Measurements from ENCODE around the gene CCNB1. TPM values are rescaled to one million over a fixed set of nuclear protein-coding genes. Genes with fewer than 3 reads are reported as not detected.

Gene CCNB1
- total RNA-seq, 1 donor from 2014 or later = 29.6 TPM

DNA sequence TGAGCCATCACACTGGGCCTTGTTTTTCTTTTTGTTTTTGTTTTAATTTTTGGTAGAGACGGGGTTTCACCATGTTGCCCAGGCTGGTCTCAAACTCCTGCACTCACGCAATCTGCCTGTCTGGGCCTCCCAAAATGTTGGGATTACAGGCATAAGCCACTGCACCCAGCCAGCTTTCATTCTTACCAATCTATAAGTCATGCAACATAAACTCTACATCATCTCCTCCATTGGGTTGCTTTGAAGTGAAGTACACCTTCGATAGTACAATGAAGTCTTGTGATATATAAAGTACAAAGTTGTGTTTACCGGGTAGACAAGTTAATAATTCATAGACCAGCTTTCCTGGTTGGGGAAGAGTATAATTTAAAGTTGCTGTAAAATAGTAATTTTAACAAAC is 58.9 kb downstream of the CCNB1 start:
- H3K4me3 Mint-ChIP-seq (ENCODE audit: unreplicated experiment) = no peak overlapping the region
- H3K27me3 Mint-ChIP-seq (ENCODE audit: unreplicated experiment) = no peaks in the 10 kb centered on the region
- H3K27ac Mint-ChIP-seq (ENCODE audit: unreplicated experiment) = no peak overlapping the region
- H3K9me3 Mint-ChIP-seq (ENCODE audit: unreplicated experiment) = peaks cover under 1% of the 10 kb centered on the region
- DNase-seq = no peak
- TF ChIP-seq, protein P1, sequence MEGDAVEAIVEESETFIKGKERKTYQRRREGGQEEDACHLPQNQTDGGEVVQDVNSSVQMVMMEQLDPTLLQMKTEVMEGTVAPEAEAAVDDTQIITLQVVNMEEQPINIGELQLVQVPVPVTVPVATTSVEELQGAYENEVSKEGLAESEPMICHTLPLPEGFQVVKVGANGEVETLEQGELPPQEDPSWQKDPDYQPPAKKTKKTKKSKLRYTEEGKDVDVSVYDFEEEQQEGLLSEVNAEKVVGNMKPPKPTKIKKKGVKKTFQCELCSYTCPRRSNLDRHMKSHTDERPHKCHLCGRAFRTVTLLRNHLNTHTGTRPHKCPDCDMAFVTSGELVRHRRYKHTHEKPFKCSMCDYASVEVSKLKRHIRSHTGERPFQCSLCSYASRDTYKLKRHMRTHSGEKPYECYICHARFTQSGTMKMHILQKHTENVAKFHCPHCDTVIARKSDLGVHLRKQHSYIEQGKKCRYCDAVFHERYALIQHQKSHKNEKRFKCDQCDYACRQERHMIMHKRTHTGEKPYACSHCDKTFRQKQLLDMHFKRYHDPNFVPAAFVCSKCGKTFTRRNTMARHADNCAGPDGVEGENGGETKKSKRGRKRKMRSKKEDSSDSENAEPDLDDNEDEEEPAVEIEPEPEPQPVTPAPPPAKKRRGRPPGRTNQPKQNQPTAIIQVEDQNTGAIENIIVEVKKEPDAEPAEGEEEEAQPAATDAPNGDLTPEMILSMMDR (IDR thresholded peaks at IDR 0.05; ENCODE audit: partially characterized antibody, unreplicated experiment) = no peak
- H3K36me3 Mint-ChIP-seq (ENCODE audit: unreplicated experiment) = no peaks in the 10 kb centered on the region
- H3K4me1 Mint-ChIP-seq (ENCODE audit: low read depth, unreplicated experiment) = no peaks in the 10 kb centered on the region

Other genes starting within 250 kb of the CCNB1 start
- 17.9 TPM for gene SLC30A5, start 73.1 kb upstream of the CCNB1 start, total RNA-seq (ENCODE audit: unreplicated experiment)
- 9.5 TPM for gene CENPH, start 22.4 kb downstream of the CCNB1 start, total RNA-seq (ENCODE audit: unreplicated experiment)
- gene CDK7, start 67.7 kb downstream of the CCNB1 start, total RNA-seq (ENCODE audit: unreplicated experiment) = 17.0 TPM
- gene CCDC125, start 165.7 kb downstream of the CCNB1 start, total RNA-seq (ENCODE audit: unreplicated experiment) = 4.3 TPM
- gene AK6, start 202.4 kb downstream of the CCNB1 start, total RNA-seq (ENCODE audit: unreplicated experiment) = 17.6 TPM
- gene TAF9, start 202.4 kb downstream of the CCNB1 start, total RNA-seq (ENCODE audit: unreplicated experiment) = 79.0 TPM
- gene RAD17, start 202.7 kb downstream of the CCNB1 start, total RNA-seq (ENCODE audit: unreplicated experiment) = 37.5 TPM
- 1.6 TPM for gene MARVELD2, start 248.0 kb downstream of the CCNB1 start, total RNA-seq (ENCODE audit: unreplicated experiment)

Measured in glutamatergic neuron (in vitro differentiated cells).